HG03442 (cell line): ENCODE measurements around the gene CFAP58.
A peak's percentile ranks its signal among the peaks of the same experiment; 100 is the strongest.

ENCODE experiments used
- ATAC-seq: cut with Tn5 transposase; IDR thresholded peaks from one replicate; pipeline ENCODE4 v1.9.1; 2021; ENCODE audit warnings: mild to moderate bottlenecking, moderate library complexity; ENCODE audit not compliant: unreplicated experiment

Gene CFAP58

GRCh38 chr10:104321725-104322415, 31.8 kb upstream of the CFAP58 start:
- peak; percentile 8 for ATAC-seq

DNA sequence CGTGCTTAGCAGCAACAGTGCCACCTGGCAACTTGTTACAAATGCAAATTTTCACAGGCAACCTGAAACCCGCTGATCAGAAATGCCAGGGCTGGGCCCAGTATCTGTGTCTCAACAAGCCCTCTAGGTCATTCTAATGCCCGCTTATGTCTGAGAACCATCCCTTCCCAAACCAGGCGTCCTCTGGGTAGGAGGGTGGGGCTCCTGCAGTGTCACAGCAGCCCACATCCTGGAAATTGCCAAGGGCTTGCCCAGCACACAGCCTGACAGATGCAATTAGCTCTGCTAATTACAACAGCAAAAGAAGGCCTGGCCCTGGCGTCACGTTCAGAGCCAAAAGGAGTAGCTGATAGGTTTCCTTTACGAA, 31.2 kb upstream of the CFAP58 start:
- peak; percentile 31 for ATAC-seq

GRCh38 chr10:104323085-104323484, 30.5 kb upstream of the CFAP58 start:
- no peak for ATAC-seq

DNA sequence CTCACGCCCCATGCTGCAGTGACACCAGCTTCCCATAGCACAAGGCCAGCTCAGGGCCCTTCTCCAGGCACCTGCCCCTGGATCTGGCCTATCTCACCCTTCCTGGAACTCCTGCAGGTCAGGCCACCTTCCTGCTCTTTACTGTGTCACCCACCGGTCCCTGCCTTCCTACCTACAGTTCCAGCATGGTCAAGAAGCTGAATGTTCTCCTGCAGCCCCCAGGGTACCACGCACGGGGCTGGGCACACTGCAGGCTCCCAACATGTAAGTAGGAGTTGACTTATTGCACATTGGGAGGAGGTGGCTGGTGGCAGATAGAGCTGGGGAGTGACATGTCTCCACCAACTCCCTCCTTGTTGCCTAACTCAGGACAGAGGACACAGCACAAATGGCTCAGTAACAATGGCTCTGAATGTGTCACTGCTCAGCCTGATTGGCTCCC, 29.9 kb upstream of the CFAP58 start:
- ATAC-seq: no peak

DNA sequence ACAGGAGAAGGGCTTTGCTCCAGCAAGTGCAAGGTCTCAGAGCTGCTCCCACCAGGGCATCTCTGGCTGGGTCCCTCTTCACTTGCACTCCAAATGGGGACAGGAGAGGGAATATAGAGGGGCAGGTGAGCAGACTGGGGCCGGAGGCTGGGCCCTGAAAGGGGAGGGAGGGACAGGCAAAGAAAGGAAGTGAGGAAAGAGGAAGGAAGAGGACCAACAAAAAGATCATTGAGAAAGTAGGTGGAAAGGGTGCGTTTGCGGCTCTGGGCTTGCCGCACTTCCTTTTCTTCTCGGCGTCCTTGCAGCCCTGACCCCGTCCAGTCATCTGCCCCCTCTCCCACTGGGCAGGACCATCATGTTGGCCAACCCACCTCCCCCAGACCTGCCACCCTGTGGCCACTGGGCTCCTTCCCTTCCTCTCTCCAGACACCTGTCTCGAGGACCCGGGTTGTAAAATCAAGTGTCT, 29.4 kb upstream of the CFAP58 start:
- no peak for ATAC-seq

- no peak for ATAC-seq
These were observed 28.7 kb upstream of the CFAP58 start for GRCh38 chr10:104324931-104325330.

GRCh38 chr10:104325436-104326435, 27.9 kb upstream of the CFAP58 start:
- ATAC-seq: no peak

GRCh38 chr10:104326991-104327610, 26.5 kb upstream of the CFAP58 start:
- ATAC-seq: no peak

DNA sequence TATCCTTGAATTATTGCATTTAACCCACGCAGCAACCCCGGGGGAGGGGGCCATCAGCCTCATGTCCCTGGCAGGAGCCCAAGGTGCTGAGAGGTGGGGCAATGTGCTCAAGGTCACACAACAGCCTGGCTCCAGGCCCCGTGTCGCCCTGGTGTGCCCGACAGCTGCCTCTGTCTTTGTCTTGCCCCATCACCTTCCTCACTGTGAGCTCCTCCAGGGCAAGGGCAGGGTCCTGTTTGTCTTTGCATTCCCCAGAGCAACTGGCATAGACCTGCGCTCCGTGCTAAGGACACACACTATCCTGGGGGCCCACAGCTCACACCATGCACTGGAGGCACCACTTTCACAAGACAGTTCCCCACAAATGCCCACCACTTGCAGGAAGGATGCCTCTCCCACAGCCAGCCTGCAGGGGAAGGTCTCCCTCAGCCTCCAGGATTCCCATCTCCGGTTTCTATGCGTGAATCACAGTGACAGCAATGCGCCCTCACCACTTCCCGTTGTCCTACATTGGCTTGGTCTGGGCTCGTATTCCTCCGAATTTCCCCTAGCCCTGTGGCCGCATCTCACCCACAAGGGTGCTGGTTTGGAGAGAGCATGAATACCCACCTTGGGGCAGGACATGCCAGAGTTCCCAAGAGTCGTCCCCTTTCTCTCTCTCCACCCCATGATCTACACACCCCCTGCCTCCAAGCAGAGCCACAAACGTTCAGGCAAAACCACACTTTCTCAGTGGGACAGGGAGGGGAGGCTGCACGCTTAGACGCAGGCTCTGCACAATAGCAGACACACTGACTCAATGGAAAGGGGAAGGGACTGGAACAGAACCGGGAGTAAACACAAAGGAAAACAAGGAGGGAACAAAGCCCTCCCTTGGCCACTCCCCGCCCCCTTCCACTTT, 25.6 kb upstream of the CFAP58 start:
- ATAC-seq: no peak

GRCh38 chr10:104328646-104328895, 25.1 kb upstream of the CFAP58 start:
- no peak for ATAC-seq

- ATAC-seq: peak; percentile 56
These were observed 24.5 kb upstream of the CFAP58 start for GRCh38 chr10:104328896-104329710.

GRCh38 chr10:104329735-104330134, 23.9 kb upstream of the CFAP58 start:
- no peak for ATAC-seq

DNA sequence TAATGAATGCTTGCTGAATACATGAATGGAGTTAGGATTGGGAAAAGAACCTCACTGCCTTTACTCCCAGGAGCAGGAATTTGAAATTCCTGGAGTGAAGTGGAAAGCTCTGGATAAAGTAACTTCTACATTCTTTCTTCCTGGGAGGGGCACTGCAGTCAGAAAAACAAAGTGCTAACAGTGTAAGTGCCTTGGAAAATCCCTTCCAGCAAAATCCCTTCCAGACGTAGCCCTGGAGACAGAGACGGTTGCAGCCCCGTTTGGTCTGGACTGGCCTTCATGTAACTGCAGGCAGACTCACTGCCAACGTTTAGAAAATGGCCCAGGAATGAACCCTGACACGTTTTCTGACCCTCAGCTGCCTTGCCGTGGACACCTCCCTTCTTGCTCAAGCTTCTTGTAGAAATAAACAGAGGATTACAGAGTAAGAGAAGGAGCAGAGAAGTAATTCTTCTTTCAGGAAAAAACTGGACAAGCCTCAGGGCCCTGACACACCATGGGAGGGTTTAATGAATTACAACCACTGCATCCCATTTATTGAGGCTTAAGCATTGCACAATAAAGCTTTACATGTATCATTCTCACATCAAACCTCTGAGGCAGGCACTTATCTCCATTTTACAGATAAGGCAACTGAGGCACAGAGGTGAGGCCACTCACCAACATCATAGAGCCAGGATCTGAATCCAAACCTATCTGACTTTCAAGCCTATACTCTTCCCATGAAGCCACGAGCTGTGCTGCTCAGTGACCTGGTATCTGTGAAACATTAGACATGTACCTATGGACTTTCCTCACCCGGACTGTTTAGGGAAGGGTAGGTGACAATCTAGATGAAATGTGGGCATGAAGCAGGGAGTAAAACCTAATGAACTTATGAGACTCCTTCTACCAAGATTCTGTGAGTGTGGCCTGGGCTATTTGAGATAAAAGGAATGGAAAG, 23.2 kb upstream of the CFAP58 start:
- ATAC-seq: no peak

DNA sequence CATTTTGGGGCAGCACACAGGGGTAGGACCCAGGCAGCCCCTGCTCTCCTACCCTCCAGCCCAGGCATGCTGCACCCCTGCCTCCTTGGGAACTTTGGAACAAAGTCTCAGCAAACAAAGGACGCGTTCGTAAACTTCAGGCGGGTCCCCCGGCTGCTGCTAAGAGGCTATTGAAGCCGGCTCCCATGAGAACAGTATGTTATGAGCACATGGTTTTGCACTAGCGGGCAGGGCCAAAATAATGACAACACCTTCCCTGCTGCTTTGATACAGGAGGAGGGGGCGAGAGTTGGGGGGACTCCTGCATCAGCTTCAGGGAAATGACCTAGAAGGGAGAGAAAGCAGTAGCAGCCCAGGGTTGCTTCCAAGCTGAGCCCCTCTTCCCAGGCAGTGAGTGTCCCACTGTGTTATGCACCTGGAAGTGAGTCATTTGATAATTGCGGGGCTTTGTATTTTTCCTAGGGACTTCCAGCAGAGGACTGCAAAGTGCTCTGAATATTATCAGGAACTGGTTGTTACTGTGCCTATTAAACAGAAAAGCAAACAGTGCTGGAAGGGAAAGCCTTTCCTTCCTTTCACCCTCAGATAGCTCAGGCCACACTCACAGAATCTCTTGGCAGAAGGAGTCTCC, 22.3 kb upstream of the CFAP58 start:
- ATAC-seq: no peak

GRCh38 chr10:104332243-104333031, 21.2 kb upstream of the CFAP58 start:
- no peak for ATAC-seq

- ATAC-seq: no peak
These were observed 20.5 kb upstream of the CFAP58 start for GRCh38 chr10:104333032-104333727.
